ENCODE data around the gene PHACTR4.
"Not testable (repeated sequence)": the region's sequence is repeated elsewhere in the genome, so short reads cannot be mapped to it uniquely, and the experiment has no call there.

The PHACTR4 gene

DNA sequence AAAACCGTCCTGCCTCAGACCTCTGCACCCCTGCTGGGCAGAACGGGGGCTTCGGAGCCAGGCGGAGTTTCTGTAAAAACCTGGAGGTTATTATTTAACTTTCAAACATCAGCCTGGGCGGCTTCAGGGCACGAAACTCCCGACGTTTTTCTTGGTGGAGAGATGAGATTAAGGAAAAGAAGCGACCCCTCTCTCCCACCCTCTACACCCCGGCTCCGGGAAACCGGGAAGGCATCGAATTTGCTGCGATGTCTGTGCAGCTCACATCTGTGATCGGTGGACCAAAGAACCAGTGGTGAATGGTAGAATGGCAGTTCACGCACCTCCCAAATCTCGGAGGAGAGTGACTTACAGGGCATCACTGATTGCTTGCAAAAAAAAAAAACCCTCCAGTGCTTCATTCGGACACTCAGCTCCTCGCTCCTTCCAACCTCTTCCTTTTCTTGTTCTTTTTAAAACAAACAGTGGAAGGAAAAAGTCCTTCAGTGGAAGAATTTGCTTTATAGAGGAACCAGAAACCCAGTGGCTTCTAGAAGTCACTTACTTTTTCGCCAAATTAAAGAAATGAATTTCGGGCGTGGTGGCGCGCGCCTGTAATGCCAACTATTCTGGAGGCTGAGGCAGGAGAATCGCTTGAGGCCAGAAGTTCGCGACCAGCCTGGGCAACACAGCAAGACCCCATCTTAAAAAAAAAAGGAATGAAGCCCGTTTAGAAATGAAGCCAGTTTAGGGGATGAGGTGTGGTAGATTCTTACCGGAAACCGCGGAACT lies 884 bp downstream of the PHACTR4 start:
- in situ Hi-C loops (cut with MboI; ENCODE audit: low sequenced_read_pairs) = no loop called here

GRCh38 chr1:28371010-28371377 lies 1.5 kb downstream of the PHACTR4 start:
- in situ Hi-C loops (cut with MboI; ENCODE audit: low sequenced_read_pairs) = no loop called here

GRCh38 chr1:28373450-28373849 lies 3.9 kb downstream of the PHACTR4 start:
- in situ Hi-C loops (cut with MboI; ENCODE audit: low sequenced_read_pairs) = not testable (repeated sequence)

GRCh38 chr1:28374297-28374696 lies 4.8 kb downstream of the PHACTR4 start:
- in situ Hi-C loops (cut with MboI; ENCODE audit: low sequenced_read_pairs) = no loop called here

GRCh38 chr1:28375598-28375997 lies 6.1 kb downstream of the PHACTR4 start:
- in situ Hi-C loops (cut with MboI; ENCODE audit: low sequenced_read_pairs) = not testable (repeated sequence)

GRCh38 chr1:28376195-28376594 lies 6.7 kb downstream of the PHACTR4 start:
- in situ Hi-C loops (cut with MboI; ENCODE audit: low sequenced_read_pairs) = not testable (repeated sequence)

GRCh38 chr1:28378906-28379305 lies 9.4 kb downstream of the PHACTR4 start:
- in situ Hi-C loops (cut with MboI; ENCODE audit: low sequenced_read_pairs) = no loop called here

- in situ Hi-C loops (cut with MboI; ENCODE audit: low sequenced_read_pairs) = no loop called here
Observed at GRCh38 chr1:28380394-28380793, 10.9 kb downstream of the PHACTR4 start.

- in situ Hi-C loops (cut with MboI; ENCODE audit: low sequenced_read_pairs) = not testable (repeated sequence)
Observed at GRCh38 chr1:28383785-28384184, 14.2 kb downstream of the PHACTR4 start.

- in situ Hi-C loops (cut with MboI; ENCODE audit: low sequenced_read_pairs) = no loop called here
Observed at GRCh38 chr1:28392027-28392652, 22.6 kb downstream of the PHACTR4 start.

DNA sequence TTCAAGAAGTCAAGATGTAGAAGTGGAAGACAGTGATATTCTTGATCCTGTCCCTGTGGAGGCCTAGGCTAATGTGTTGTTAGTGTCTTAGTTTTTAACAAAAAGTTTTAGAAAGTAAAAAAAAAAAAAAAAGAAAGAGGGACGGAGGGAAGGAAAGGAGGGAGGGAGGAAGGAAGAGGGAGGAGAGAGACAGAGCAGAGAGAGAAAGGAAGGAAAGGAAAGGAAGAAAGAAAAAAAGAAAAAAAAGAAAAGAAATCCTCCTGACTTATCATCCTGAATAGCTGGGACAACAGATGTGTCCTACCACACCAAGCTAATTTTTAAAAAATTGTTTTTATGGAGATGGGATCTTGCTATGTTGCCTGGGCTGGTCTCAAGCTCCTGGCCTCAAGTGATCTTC lies 24.6 kb downstream of the PHACTR4 start:
- in situ Hi-C loops (cut with MboI; ENCODE audit: low sequenced_read_pairs) = no loop called here

- in situ Hi-C loops (cut with MboI; ENCODE audit: low sequenced_read_pairs) = no loop called here
Observed at GRCh38 chr1:28395181-28395580, 25.6 kb downstream of the PHACTR4 start.

DNA sequence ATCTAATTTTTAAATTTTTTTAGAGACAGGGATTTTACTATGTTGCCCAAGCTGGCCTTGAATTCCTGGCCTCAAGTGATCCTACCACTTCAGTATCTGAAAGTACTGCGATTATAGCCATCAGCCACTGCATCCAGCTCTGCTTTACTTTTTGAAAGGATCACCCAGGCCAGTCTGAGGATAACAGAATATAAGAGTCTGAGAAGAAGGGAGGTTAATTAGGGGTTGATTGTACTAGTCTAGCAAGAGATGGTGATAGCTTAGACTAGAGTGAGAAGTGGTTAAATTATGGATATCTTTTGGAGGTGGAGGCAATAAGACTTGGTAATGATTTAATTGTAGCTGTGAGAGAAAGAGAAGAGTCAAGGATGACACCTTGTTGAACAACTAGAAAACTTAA lies 32.2 kb downstream of the PHACTR4 start:
- in situ Hi-C loops (cut with MboI; ENCODE audit: low sequenced_read_pairs) = no loop called here

- in situ Hi-C loops (cut with MboI; ENCODE audit: low sequenced_read_pairs) = no loop called here
Observed at GRCh38 chr1:28409090-28409489, 39.5 kb downstream of the PHACTR4 start.

GRCh38 chr1:28411656-28412055 lies 42.1 kb downstream of the PHACTR4 start:
- in situ Hi-C loops (cut with MboI; ENCODE audit: low sequenced_read_pairs) = no loop called here

GRCh38 chr1:28412731-28413130 lies 43.2 kb downstream of the PHACTR4 start:
- in situ Hi-C loops (cut with MboI; ENCODE audit: low sequenced_read_pairs) = no loop called here

DNA sequence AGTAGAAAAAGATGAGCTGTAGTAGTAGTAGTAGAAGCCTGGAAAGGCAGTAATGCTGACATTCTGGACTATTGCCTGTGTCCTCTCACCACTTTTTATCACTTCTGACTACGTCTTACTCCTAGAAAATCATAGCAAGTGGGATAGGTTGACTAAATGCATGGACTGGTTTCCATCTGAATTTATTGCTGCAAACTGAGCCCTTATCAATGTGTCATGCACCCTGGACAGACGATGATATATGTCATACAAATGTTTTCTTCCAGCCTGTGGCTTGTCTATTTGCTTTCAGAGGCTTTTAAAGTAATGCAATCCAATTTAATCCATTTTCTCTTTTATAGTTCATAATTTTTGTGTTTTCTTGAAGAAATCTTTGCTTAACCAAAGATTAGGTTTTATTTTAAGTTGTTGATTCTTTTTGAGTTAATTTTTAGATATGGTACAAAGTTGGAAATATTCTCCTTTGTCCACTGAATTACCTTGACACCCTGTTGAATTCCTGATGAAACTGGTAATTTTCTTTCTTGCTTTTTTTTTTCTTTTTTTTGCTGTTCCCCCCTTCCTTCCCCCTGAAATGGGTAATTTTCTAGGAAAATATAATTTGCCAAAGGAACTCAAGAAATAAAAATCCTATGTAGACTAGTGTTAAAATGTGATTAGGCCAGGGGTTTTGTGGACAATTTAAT lies 47.1 kb downstream of the PHACTR4 start:
- in situ Hi-C loops (cut with MboI; ENCODE audit: low sequenced_read_pairs) = no loop called here

DNA sequence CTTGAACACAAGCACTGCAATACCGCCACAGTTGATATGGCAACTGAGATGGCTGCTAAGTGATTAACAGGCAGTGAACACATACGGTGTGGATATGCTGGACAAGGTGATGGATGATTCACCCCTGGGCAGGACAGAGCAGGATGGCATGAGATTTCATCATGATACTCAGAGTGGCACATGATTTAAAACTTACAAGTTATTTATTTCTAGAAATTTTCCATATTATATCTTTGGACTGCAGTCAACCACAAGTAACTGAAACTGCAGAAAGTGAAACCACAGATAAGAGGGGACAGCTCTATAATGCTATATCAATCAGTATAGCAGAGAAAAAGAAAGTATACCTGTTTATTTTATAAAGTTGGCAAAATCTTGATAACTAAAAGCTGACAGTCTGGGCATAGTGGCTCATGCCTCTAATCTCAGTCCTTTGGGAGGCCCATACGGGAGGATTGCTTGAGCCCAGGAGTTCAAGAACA lies 47.9 kb downstream of the PHACTR4 start:
- in situ Hi-C loops (cut with MboI; ENCODE audit: low sequenced_read_pairs) = no loop called here

DNA sequence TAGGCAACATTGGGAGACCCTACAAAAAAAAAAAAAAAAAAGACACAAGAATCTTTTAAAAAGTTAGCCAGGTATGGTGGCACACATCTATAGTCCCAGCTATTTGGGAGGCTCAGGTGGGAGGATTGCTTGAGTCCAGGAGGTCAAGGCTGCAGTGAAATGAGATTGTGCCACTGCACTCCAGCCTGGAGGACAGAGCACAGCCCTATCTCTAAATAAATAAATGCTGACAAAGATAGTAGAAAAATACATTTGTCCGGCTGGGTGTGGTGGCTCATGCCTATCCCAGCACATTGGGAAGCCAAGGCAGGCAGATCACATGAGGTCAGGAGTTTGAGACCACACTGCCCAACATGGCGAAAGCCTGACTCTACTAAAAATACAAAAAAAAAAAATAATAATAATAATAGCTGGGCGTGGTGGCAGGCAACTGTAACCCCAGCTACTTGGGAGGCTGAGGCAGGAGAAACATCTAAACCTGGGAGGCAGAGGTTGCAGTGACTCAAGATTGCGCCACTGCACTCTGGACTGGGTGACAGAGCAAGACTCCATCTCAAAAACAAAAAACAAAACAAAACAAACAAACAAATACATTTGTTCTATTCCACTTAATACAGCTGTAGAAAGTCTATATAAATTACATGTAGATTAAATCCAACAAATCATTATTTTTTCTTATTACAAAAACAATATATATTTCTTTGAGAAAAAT lies 48.5 kb downstream of the PHACTR4 start:
- in situ Hi-C loops (cut with MboI; ENCODE audit: low sequenced_read_pairs) = no loop called here

DNA sequence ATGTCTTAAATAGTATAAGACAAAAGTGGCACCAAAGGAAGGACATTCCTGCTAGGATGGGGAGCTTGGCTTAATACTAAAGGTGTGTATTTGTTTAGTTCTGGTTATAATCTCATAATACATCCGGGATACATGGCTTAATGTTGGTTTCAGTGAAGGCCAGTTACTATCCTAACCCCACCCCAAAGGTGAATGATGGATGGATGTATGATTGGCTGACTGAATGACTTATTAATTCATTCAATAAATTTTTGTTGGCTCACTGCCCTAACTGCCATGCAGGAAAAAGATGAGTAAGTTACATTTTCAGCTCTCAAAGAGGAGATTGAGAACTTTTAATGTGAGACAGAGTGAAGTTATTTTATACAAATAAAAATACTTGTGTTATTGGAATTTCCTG lies 52.2 kb downstream of the PHACTR4 start:
- in situ Hi-C loops (cut with MboI; ENCODE audit: low sequenced_read_pairs) = no loop called here

GRCh38 chr1:28426831-28427230 lies 57.3 kb downstream of the PHACTR4 start:
- in situ Hi-C loops (cut with MboI; ENCODE audit: low sequenced_read_pairs) = no loop called here
